H1 (cell line): ENCODE measurements around the gene CDC14B. TPM values are rescaled to one million over a fixed set of nuclear protein-coding genes. Genes with fewer than 3 reads are reported as not detected.

ENCODE experiments used
- CBX5 ChIP-seq: fragments of 300-800, 300-1000 bp; sonication (generic); IDR thresholded peaks from 2 replicates; pipeline ENCODE4 v1.7.1; 2016; ENCODE audit warnings: antibody characterized with exemption, low read length, low read depth
- RBBP5 ChIP-seq: IDR thresholded peaks from 2 replicates; pipeline ENCODE4 v1.7.1; 2012; ENCODE audit warnings: low read depth, mild to moderate bottlenecking, inconsistent platforms, low read length, moderate library complexity, borderline replicate concordance
- SIN3A ChIP-seq, 2 experiments: IDR thresholded peaks in 1 of 2; conservative IDR thresholded peaks in 1 of 2; 2 replicates each; pipeline ENCODE4 v1.6.1; 2011 to 2012; ENCODE audit warnings: low read length in 2 of 2, improper control_type of control experiment in 1 of 2, low read depth in 1 of 2, mild to moderate bottlenecking in 1 of 2
- SIX5 ChIP-seq: IDR thresholded peaks from 2 replicates; pipeline ENCODE4 v1.6.1; 2011; ENCODE audit warnings: mild to moderate bottlenecking, low read depth, low read length
- SUZ12 ChIP-seq: fragments of 200-600 bp; sonication (generic); IDR thresholded peaks from 2 replicates; pipeline ENCODE4 v1.6.1; 2012; ENCODE audit warnings: mild to moderate bottlenecking, inconsistent platforms, low read length, moderate library complexity, mixed read lengths
- ZNF274 ChIP-seq: IDR thresholded peaks from 2 replicates; pipeline ENCODE4 v1.7.0; 2012; ENCODE audit warnings: low read length, borderline replicate concordance; ENCODE audit errors: extremely low read depth
- polyA plus RNA-seq, 7 experiments: library from polyadenylated mRNA; depleted of rRNA in 3 of 7; stranded (reverse) in 5 of 7; unstranded in 2 of 7; fragments of >200 nt in 5 of 7; fragments of 200-250 nt in 2 of 7; gene quantifications; 1 replicate in 5 of 7; 2 replicates in 1 of 7; 4 replicates in 1 of 7; pipeline versions ENCODE4 v1.2.1 to v1.2.3, GENCODE V29; 2011 to 2013; ENCODE audit warnings: missing spikeins in 2 of 7, mixed read lengths in 2 of 7
- total RNA-seq: library from RNA; stranded (reverse); fragmentation: NEBNext Ultra II Directional; extraction: Animal tissue kit (Norgen Biotek cat#: 25700); gene quantifications from 2 replicates; pipeline ENCODE4 v1.2.1, GENCODE V29; 2021
- TF ChIP-seq, protein P1 (sequence below): IDR thresholded peaks from 2 replicates; pipeline ENCODE4 v1.6.1; 2011; ENCODE audit warnings: low read depth, mild to moderate bottlenecking, low read length; ENCODE audit not compliant: insufficient read depth
- TF ChIP-seq, protein P2 (sequence below): IDR thresholded peaks from 2 replicates; pipeline ENCODE4 v1.6.1; 2012; ENCODE audit warnings: inconsistent platforms

Gene CDC14B
- total and polyA plus RNA-seq, 2 of the 8 experiments (the other 6 are each of a cell fraction or from before 2014, with no cell fraction given), result 17.2 to 44.6 TPM

DNA sequence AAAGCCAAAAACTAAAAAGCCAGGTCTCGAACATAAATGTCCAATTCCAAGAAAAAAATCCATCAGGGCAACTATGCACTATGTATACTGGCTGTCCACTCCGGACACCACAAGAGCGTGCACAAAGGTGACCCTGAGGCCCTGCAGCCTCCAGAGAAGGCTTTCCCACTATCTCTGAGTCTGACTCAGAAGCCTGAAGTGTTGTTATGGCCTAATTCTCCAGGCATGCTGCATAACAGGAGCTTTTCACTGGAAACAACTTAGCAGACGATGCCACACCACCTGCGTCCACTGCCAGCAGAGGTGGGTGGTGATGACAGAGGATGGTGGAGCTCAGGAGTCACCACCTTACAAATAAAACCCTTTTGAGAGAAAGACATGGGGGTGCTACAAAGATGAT is 106.0 kb downstream of the CDC14B start (continued):
- no peak for TF ChIP-seq ZNF274
- TF ChIP-seq, protein P1, sequence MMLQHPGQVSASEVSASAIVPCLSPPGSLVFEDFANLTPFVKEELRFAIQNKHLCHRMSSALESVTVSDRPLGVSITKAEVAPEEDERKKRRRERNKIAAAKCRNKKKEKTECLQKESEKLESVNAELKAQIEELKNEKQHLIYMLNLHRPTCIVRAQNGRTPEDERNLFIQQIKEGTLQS, result no peak
- TF ChIP-seq, protein P2, sequence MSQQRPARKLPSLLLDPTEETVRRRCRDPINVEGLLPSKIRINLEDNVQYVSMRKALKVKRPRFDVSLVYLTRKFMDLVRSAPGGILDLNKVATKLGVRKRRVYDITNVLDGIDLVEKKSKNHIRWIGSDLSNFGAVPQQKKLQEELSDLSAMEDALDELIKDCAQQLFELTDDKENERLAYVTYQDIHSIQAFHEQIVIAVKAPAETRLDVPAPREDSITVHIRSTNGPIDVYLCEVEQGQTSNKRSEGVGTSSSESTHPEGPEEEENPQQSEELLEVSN, result no peak
- no peak for TF ChIP-seq SIX5
- no peak for TF ChIP-seq CBX5
- no peak for TF ChIP-seq SIN3A (conservative IDR thresholded peaks at IDR 0.05 in 1 of 2, IDR thresholded peaks at IDR 0.05 in 1 of 2; ENCODE audit: low read depth in 1 of 2, low read length in 2 of 2)
- no peak for TF ChIP-seq SUZ12
- no peak for TF ChIP-seq RBBP5
